GM21515 (cell line): Measurements from ENCODE around the gene HACD3.

ENCODE experiments used
- ATAC-seq: cut with Tn5 transposase; IDR thresholded peaks from one replicate; pipeline ENCODE4 v1.9.1; 2021; ENCODE audit not compliant: unreplicated experiment

The HACD3 gene, protein sequence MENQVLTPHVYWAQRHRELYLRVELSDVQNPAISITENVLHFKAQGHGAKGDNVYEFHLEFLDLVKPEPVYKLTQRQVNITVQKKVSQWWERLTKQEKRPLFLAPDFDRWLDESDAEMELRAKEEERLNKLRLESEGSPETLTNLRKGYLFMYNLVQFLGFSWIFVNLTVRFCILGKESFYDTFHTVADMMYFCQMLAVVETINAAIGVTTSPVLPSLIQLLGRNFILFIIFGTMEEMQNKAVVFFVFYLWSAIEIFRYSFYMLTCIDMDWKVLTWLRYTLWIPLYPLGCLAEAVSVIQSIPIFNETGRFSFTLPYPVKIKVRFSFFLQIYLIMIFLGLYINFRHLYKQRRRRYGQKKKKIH

DNA sequence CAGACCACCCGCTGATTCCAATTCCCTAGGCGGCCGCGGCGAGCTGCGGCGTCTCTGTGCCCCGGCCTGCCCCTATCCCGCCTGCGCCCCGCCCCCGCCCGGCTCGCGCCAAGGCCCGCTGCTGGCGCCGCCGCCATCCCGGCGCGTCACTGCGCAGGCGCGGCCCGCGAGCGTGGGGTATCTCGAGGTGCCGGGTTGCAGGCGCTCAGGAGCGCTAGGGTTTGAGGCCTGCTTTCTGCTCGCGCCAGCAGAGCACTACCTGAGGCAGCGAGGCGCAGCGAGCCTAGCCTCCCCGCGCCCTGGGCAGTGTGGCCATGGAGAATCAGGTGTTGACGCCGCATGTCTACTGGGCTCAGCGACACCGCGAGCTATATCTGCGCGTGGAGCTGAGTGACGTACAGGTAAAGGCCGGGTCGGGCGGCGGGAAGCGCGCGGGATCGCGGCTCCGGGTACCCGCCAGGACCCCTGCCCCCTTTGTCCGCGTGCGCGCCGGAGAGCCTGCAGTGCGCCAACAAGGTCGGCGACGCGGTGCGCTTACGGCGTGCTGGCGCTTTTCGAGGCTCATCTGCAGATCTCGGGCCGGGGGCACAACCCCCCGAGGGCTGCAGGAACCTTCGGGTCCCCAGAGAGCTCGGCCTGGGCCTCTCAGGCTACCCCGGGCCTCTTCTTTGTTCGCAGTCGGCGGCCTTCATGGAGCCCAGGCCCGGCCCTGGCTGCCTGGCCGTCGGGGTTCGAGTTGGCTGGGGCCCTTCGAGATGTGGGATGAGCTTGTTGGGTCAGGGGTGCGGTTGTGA, at the start of gene HACD3:
TSS of gene HACD3 (plus strand) at position 146 of the 794 bp plus-strand sequence. CDS start at position 315, 169 bp downstream.
- ATAC-seq: peak; percentile 68

GRCh38 chr15:65484876-65485275, 45.4 kb upstream of the HACD3 start:
- ATAC-seq: no peak

DNA sequence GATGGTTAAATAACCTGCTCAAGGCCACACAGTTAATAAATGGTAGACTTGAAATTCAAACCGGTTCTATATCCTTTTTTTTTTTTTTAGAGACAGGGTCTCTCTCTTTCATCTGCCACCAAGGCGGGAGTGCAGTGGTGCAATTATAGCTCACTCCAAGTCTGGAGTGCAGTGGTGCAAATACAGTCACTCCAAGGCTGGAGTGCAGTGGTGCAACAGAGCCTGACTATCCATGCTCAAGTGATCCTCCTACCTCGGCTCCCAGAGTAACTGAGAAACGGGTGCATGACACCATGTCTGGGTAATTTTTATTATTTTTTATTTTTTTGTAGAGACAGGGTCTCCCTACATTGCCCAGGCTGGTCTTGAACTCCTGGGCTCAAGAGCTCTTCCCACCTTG, 36.2 kb upstream of the HACD3 start:
- no peak for ATAC-seq

DNA sequence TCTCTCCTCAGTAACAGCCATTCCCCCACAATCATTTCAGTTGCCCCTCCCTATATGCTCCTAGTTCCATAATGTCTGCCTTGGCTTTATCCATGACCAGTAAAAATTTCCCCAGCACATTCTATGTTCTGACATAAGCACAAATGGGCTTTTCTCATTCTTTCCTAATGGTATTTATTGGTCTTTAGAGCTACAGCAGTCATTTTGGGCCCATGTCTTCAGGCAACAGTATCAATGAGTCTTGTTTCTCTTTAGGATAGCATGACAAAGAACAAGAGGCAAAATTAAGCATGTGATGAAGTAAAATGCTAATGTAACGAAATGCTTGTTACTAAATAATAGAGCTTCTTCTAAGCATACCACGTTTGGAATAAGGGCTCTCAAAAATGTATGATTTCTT, 20.9 kb upstream of the HACD3 start:
- no peak for ATAC-seq

- no peak for ATAC-seq
Measured at GRCh38 chr15:65512189-65512588, 18.1 kb upstream of the HACD3 start.

DNA sequence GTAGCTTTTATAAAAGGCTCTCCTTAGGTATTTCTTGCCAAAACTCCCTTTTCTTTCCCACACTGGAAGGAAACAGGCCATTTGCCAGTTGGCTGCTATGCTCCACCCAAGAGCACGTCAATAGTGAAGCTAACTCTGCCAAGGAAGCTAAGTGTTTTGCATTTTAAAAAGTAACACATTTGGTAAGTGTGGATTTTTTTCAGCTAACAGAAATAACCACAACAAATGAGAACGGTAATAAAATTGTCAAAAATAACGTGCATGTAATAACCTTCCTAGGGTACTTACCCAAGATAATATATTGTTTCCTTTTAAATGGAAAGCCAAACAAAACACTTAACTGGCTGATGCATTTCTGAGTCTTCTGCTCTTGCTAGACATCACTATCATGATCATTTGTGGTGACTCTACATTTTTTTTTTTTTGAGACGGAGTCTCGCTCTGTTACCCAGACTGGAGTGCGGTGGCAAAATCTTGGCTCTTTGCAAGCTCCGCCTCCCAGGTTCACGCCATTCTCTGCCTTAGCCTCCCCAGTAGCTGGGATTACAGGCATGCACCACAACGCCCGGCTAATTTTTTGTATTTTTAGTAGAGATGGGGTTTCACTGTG, 17.4 kb upstream of the HACD3 start:
- ATAC-seq: no peak

DNA sequence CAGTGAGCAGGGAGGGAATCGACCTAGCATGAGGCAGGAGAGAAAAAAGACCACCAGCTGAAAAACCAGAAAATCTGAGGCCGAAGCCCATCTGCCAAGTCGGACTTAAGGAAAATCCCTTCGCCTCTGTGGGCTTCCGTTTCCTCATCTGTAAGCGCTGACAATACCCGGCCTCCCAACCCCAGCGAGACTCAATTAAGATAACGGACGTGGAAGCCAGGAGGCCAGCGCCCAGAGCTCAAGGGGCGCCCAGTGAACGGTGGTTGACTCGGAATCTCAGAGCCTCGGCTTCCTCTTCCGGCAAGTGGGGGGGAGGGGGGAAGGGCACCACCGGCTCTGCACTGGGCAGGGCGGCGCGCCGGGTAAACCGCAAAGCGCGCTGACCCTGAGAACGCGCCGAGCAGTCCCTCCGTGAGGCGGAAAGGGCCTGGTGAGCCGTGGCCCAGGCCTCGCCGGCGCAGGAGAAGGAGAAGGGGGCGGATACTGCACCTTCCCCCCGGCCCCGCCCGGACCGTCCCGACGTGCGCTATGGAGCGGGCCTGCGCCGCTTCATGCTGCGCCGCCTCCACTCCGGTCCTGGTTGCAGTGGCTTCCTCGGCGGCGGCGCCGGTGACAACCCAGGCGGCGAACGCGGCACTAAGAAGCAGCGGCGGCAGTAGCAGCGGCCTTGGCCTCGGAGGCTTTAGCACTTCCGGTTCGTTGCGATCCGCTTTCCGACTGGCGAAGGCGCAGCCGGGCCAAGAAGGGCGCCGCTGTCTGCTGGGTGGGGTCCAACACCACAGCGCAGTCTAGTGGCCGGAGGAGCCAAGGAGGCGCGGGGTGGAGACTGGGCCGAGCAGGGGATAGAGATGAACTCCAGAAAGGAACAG, 13.0 kb upstream of the HACD3 start, which contains the start of gene DPP8:
TSS of gene DPP8 (minus strand) at position 693 of the 869 bp plus-strand sequence. CDS start 5,136 bp downstream, outside the sequence.
- ATAC-seq: peak; percentile 85

DNA sequence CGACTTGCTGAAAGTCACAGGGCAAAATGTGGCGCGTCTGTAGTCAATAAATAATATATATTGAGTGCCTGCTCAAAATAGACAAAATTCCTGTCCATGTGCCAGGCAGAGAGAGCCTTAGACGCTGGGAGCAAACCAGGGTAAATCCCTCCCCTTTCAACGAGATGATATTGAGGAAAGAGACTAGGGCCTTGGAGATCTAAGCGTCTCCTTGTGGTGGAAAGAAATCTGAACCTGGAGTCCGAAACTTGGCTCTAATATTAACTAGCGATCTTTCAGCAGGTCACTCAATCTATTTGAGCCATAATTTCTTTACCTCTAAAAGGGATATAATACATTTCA, 12.4 kb upstream of the HACD3 start:
- no peak for ATAC-seq

DNA sequence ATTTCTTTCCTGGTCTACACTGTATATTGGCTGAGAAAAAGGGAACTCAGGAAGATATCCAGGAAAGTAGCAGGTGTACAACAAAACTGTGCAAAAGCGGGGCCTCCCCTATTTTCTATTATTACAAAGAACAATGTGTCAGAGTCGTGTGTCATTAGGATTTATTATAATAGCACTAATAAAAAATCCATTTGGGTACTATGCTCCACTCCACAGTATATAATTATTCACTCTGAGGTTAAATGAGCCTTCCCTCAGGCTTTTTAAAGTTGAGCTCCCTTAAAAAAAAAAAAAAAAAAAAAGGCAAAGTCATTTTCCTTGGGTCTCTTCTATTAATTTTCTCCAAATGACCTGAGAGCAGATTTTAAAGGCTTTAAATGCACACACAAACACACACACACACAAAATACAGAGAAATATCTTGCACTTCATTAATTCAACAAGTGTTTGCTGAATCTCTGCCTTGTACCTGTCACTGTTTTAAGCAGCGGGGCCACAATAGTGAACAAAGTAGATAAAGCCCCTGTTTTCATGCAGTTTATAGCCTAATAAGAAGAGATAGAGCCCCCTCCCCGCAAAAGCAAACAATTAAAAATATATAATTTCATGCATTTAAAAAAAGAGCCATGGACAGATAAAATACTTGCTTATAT, 11.5 kb upstream of the HACD3 start:
- no peak for ATAC-seq

- ATAC-seq: no peak
Measured at GRCh38 chr15:65521350-65521749, 8.9 kb upstream of the HACD3 start.

- ATAC-seq: no peak
Measured at GRCh38 chr15:65524226-65524625, 6.0 kb upstream of the HACD3 start.

DNA sequence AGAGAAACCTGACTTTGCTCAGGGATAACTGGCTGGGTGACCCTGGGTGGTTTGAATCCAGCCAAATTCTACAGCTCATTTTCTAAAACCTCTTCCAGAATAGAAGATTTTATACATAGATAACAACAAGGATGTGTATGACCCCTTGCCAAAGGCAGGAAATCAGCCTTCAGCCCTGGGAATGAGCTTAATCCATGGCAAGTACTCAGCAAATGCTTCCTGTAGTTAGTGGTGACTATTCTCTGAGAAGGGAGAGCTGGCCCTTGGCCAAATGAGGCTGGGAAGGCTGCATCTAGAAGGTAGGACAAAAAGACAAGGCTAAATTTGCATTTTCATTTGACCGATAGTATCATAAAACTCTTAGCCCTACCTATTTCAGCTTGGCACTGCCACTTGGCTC, 4.6 kb upstream of the HACD3 start:
- ATAC-seq: no peak

- no peak for ATAC-seq
Measured at GRCh38 chr15:65528461-65529060, 1.7 kb upstream of the HACD3 start.

DNA sequence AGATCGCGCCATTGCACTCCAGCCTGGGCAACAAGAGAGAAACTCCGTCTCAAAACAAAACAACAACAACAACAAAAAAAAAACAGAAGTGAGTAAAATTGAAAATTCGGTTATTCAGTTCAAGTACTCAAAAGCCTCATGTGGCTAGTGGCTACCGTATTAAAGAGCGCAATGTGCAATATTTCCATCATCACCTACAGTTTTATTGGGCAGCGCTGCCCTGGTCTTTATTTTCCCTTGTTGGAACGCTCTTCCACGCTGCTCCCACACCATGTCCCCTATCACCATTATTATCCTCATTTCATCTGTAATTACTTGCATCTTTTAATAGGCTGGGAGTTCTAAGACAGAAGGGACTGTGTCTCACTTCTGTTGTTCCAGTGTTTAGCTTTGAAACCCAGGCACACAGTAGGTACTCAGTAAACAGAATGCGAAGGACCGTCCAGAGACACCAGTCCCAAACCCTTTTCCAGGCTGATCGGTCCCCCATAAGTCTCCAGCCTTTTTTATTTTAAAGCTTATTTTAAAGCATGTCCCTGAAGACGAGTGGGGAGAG, 423 bp upstream of the HACD3 start:
- ATAC-seq: no peak

DNA sequence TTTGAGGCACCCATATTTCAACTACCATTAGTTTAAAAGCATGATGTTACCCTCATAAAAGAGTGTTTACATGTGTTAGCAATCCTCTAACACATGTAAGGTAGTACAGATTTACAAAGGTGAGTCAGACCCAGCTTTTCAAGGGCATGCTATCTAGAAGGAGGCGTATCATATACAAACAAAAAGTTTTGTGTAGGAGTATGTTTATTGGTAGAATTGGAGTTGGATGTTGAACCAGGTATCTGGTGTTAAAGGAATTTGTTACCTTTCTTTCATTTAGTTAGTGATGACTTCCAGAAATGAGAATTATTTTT, 2.4 kb downstream of the HACD3 start:
- ATAC-seq: no peak

GRCh38 chr15:65533057-65533756, 2.9 kb downstream of the HACD3 start:
- no peak for ATAC-seq

GRCh38 chr15:65535192-65535591, 4.9 kb downstream of the HACD3 start:
- no peak for ATAC-seq

DNA sequence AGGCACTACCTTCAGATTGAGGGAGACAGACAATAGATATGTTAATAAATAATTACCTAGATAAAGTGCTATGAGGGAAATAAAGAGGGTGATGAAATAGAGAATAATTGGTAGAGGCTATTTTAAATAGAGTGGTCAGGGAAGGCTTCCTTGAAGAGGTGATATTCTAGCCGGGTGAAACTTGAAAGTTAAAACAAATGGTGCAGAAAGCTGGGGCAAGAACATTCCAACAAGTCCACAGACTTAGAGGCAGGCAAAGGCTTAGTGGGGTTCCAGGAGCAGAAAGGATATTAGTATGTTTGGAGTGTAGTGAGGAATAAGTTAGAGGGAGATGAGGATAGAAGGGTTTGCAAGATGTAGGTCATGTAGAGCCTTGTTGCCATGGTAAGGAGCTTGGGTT, 10.1 kb downstream of the HACD3 start:
- no peak for ATAC-seq

DNA sequence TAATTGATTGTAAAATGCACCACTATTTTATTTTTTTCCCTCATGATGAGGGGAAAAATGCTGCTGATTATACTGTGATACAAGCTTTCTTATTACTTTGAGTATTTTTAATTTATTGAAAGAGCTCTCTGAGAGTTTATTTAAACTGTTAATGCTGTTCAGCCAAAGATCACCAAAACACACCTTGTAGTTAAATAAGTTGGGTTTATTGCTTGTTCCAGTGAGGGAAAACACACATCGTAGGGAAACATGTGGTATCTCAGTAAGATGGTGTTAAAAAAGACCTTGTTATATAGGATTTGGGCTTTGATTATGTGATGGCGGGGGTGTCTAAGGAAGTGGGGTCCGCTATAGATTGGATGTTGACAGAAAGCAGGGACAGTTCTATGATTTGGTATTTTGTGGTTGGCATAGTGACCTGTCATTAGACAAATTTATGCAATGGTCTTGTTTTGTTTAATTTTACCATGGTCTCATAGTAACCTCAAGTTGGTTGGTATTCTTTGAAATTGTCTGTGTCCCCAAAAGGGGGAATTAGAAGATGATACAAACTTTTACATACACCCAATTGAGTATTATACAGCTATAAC, 11.1 kb downstream of the HACD3 start:
- no peak for ATAC-seq
